GM06990 (cell line): Measurements from ENCODE around the gene GFI1B.

ENCODE experiments used
- DNase-seq: peaks from one replicate; pipeline ENCODE4 v3.0.0-alpha.2; 2011; ENCODE audit not compliant: insufficient read length; ENCODE audit errors: extremely low read depth
- H3K27me3 ChIP-seq: replicated peaks from 2 replicates; pipeline ENCODE4 v1.6.0; 2011; ENCODE audit warnings: low read length; ENCODE audit not compliant: control insufficient read depth, insufficient read depth
- H3K36me3 ChIP-seq: 2 replicates; pipeline ENCODE4 v1.5.1; 2011; ENCODE audit warnings: low read length; ENCODE audit not compliant: control insufficient read depth, insufficient read depth
- H3K4me3 ChIP-seq: replicated peaks from 2 replicates; pipeline ENCODE4 v1.5.1; 2011; ENCODE audit warnings: low read depth, mild to moderate bottlenecking, control low read depth, low read length
- CTCF ChIP-seq: IDR thresholded peaks from 2 replicates; pipeline ENCODE4 v1.5.1; 2011; ENCODE audit warnings: low read length, control low read depth, mild to moderate bottlenecking, inconsistent platforms; ENCODE audit not compliant: insufficient read depth, poor library complexity, severe bottlenecking

Gene GFI1B

GRCh38 chr9:132970324-132971062, 8.0 kb upstream of the GFI1B start:
- no peak for DNase-seq
- TF ChIP-seq CTCF: no peak
- Histone ChIP-seq H3K4me3 (no peak overlapping the region), H3K36me3 (no peaks in the 10 kb centered on the region), H3K27me3 (no peaks in the 10 kb centered on the region; the same call in 1 of the 2 replicates)

DNA sequence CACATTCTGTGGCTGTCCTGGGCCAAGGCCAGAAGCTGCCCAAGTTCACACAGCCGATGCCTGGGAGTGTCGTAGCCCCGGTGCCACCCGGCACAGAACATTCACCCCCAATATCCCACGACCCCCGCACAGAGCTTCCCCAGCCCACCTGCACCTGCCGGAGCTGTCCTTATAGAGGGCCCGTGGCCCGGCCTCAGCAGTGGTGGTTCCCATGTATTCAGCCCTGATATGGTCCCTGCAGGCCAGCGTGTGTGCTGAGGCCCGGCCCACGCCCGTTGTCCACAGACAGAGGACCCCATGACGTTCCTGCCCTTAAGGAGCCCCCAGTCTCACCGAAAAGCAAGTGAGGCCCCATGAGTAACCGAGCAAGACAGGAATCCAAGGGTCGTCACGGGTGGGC, 5.3 kb upstream of the GFI1B start:
- no peaks in the 10 kb centered on the region; the same call in 1 of the 2 replicates for H3K27me3 ChIP-seq
- no peak for TF ChIP-seq CTCF
- no peaks in the 10 kb centered on the region for H3K36me3 ChIP-seq
- no peak overlapping the region for H3K4me3 ChIP-seq
- DNase-seq: no peak

- H3K36me3 ChIP-seq: no peaks in the 10 kb centered on the region
- H3K27me3 ChIP-seq: no peaks in the 10 kb centered on the region; the same call in 1 of the 2 replicates
- TF ChIP-seq CTCF: no peak
- no peak overlapping the region for H3K4me3 ChIP-seq
- DNase-seq: no peak
Observed at GRCh38 chr9:132973713-132974112, 4.8 kb upstream of the GFI1B start.

- Histone ChIP-seq H3K27me3 (no peaks in the 10 kb centered on the region; the same call in 1 of the 2 replicates), H3K36me3 (no peaks in the 10 kb centered on the region), H3K4me3 (no peak overlapping the region)
- DNase-seq: no peak
- no peak for TF ChIP-seq CTCF
Observed at GRCh38 chr9:132975961-132976360, 2.5 kb upstream of the GFI1B start.

GRCh38 chr9:132976571-132976970, 1.9 kb upstream of the GFI1B start:
- no peaks in the 10 kb centered on the region; the same call in 1 of the 2 replicates for H3K27me3 ChIP-seq

More at GRCh38 chr9:132976571-132976970, 1.9 kb upstream of the GFI1B start:
- no peak for TF ChIP-seq CTCF
- DNase-seq: no peak
- Histone ChIP-seq H3K36me3 (no peaks in the 10 kb centered on the region), H3K4me3 (no peak overlapping the region)
